ENCODE data around the gene GUSB.
"Not testable (repeated sequence)": the region's sequence is repeated elsewhere in the genome, so short reads cannot be mapped to it uniquely, and the experiment has no call there.

Gene GUSB

DNA sequence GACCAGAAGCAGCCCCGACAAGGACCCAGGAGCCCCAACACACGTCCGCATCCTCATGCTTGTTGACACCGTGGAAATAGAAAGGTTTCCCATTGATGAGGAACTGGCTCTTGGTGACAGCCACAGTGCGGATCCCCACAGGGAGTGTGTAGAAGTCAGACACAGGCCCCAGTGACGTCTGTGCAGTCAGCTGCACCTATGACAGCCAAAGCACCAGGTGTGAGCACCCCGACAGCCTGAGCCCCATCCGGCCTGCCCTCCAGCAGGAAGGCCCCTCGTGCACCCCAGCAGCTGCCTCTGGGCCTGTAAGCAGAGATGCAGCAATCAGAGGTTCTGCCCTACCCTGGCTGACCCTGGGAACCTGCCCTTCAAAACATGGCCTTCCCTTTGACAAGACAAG lies 7.1 kb downstream of the GUSB start:
- DNase-seq, result no peak

GRCh38 chr7:65974191-65974801 lies 7.7 kb downstream of the GUSB start:
- DNase-seq, result no peak

DNA sequence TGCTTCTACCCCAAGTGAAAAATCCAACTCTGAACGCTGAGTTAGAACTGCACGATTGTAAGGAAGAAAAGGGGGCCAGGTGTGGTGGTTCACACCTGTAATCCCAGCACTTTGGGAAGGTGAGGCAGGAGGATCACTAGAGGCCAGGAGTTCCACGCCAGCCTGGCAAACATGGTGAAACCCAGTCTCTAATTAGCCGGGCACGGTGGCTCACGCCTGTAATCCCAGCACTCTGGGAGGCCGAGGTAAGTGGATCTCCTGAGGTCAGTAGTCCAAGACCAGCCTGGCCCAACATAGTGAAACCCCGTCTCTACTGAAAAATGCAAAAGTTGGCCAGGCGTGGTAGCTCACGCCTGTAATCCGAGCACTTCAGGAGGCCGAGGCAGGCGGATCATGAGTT lies 9.0 kb downstream of the GUSB start:
- DNase-seq, result no peak

DNA sequence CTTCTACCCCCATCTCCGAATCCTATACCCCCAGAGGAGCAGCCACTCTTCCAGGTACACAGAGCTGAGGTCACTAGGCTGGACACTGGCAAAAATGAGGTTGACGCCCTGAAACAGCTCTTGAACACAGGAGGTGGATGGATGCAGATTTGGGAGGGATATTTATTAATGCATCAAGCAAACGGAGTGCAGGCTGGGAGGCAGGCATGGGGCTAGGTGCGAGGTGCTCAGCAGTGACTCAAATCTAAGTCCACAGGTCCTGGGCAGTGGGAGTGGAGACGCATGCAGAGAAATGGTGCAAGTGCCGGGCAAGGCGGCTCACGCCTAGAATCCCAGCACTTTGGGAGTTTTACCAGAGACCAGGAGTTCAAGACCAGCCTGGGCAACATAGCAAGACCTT lies 11.0 kb downstream of the GUSB start:
- no peak for DNase-seq

DNA sequence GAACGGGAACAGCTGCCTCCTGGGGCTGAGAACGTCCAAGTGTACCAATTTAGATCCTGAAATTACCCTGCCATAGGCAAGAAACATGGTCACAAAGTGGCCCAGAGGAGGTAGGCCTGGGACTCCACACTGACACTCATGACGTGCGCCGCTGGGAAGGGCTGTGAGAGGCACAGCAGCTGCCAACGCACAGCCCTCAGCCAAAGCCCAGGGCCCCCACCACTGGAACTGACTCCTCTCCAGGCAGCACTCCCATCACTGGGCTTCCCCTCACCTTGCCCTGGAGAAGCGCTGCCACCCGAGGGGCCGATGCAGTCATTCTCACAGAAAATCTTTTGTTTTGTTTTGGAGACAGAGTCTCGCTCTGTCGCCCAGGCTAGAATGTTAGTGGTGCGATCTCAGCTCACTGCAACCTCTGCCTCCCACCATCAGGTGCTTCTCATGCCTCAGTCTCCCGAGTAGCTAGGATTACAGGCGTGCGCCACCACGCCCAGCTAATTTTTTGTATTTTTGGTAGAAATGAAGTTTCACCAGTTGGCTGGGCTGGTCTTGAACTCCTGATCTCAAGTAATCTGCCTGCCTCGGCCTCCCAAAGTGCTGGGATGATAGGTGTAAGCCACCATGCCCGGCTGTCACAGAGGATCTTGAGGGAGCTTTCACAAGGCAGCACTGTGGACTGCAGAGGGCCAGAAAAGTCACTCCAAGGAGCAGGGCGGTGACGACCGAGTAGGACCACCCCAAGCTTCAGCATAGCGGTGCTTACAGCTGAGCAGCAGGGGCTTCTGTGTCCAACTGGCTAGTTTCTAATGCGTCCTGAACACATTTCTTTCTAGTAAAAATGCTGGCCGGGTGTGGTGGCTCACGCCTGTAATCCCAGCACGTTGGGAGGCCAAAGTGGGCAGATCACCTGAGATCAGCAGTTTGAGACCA lies 13.5 kb downstream of the GUSB start:
- no peak for DNase-seq

DNA sequence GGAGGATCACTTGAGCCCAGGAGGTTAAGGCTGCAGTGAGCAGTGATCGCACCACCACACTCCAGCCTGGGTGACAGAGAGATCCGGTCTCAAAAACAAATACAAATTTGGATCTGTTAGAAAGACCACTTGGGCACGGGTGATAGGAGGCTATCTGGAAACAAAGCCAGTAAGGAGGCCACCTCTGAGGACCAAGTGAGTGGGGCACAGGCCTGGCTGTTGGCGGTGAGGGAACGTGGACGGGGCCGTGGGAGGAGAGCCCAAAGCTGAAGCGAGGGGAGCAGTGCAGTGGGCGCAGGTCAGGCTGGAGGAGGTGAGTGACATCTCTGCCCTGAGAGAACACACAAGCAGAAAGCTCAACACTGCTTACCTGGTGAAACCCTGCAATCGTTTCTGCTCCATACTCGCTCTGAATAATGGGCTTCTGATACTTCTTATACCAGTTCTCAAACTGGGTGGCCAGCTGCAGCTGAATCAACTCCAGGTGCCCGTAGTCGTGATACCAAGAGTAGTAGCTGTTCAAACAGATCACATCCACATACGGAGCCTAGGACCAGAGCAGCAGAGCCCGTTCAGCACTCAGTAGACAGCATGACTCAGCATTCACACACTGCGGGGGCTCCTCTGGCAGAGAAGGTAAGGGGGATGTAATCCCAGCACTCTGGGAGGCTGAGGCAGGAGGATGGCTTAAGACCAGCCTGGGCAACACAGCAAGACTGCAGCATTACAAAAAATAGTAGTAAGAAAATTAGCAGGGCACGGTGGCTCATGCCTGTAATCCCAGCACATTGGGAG lies 14.5 kb downstream of the GUSB start:
- no peak for DNase-seq

GRCh38 chr7:65966146-65966545 lies 15.9 kb downstream of the GUSB start:
- DNase-seq, result no peak

DNA sequence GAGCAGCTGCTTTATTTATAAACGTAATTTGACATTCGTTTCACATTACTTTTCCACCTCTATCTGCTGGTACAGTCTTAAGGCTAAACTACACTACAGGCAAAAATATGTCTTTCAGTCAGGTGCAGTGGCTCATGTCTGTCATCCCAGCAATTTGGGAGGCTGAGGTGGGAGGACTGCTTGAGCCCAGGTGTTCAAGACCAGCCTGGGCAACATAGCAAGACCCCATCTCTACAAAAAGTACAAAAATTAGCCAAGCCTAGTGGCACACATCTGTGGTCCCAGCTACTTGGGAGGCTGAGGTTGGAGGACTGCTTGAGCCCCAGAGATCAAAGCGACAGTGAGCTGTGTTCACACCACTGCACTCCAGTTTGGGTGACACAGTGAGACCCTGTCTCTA lies 17.3 kb downstream of the GUSB start:
- DNase-seq, result not testable (repeated sequence)

DNA sequence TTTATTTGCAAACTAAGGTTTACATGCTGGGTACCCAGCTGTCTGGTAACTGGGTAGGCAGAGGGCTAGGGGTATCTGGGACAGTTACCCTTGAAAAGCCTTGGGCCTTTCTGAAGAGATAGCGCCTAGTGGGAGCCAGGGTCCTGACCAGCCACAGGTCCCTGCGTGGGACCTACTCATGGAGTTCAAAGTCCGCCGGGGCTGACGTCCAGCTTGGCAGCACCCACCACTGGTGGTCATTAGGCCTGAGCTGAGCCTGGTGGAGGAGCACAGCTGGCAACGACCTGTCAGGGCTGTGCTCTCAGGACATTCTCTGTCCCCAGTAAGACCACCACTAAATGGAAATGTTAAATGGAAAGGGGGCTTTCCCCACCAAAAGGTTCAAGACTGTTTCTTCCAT lies 20.0 kb downstream of the GUSB start:
- no peak for DNase-seq

DNA sequence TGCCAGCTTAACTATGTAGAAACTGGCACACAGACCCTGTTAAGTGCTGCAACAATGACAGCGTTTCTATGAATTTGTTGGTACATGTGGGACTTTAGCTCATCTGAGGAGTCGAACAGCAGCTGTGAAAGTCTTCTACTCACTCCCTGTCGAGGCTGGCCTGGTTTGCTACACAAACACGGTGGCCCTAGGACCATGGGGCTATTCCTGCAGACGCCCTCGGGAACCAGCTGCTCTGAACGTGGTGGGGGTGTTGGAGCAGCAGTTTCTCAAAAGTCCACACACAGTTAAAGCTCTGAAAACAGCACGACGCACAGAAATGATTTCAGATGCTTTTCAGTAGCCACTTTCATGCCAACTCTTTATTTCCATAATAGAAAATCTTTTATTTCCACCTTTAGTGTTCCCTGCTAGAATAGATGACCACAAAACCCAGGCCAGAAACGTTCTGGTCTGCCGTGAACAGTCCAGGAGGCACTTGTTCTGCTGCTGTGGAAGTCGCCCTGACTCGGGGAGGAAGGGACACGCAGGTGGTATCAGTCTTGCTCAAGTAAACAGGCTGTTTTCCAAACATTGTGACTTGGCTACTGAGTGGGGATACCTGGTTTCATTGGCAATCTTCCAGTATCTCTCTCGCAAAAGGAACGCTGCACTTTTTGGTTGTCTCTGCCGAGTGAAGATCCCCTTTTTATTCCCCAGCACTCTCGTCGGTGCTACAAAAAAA lies 21.5 kb downstream of the GUSB start:
- DNase-seq, result no peak

GRCh38 chr7:65955718-65956117 lies 26.3 kb downstream of the GUSB start:
- DNase-seq, result no peak

- no peak for DNase-seq
Observed at GRCh38 chr7:65953890-65954450, 28.0 kb downstream of the GUSB start.

DNA sequence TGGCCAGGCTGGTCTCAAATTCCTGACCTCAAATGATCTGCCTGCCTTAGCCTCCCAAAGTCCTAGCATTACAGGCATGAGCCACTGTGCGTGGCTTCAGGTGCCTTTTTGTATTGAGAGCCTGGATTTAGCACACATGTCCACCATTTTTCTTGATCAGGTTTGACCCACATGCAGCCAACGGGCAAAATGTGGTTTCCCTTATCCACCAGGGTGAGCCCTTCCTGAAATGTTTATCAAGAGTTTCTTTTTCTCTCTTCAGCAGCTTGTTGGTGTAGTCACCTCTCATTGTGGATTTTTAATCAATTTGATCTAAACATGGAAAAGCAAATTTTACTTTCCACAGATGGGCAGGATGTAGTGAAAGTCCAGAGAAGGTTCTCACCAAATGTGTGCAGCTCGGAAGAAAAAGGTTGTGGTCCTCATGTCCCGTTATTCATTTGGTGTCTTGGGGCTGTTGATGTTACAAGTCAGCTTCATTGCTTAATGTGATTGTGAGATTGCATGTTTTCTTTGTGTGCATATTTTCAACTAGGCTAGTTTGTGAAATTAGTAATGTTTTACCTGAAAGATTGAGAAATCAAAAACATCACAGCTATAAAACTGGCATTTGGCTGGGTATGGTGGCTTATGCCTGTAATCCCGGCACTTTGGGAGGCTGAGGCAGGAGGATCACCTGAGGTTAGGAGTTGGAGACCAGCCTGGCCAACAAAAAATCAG lies 28.9 kb downstream of the GUSB start:
- DNase-seq, result no peak

DNA sequence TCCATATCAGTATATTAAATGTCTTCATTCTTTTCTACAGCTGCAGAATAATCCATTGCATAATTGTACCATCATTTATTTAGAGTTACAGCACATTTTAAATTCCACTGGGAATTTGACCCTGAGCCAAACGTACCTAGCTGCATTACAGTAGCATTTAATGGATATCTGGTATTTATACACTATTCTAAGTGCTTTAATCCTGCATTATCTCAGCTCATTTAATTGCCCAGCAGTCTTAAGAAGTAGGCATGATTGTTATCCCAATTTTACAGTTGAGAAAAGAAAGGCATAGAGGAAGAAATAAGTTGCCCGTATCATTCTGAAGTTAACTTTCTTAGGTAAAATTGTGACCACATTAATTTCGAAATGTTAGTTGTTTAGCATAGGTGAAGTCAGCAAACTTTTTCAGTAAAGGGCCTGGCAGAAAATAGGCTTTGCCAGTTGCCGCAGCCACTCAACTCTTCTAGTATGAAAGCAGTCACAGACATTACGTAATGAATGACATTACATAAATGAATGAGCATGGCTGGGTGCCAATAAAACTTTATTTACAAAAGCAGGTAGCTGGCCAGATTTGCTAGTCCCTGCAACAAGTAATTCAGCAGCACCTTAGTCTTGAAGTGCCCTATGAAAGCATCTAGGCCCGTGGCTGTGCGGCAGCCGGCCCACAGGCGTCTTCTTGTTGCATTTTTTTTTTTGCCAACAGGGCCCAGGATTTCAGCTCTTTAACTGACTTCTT lies 30.0 kb downstream of the GUSB start:
- DNase-seq, result no peak

- no peak for DNase-seq
Observed at GRCh38 chr7:65946904-65947303, 35.1 kb downstream of the GUSB start.

DNA sequence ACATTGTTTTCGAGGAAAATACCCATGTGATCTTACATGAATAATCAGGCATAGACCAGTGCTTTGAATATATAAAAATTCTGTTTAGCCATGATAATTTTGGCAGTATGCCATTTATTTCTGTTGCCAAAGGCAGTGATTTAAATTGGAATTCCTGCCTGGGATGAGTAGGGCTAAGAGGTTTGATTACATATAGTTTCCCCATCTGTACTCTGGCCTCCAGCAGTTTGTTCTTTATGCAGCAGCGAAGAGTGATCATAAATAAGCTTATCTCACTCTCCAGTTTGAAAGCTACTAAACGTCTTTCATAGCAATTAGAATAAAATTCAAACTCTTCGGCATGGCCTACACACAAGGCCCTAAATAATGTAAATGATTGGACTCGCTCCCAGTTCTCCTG lies 36.2 kb downstream of the GUSB start:
- DNase-seq, result not testable (repeated sequence)

- no peak for DNase-seq
Observed at GRCh38 chr7:65938336-65938895, 43.6 kb downstream of the GUSB start.

- DNase-seq, result no peak
Observed at GRCh38 chr7:65937296-65937695, 44.7 kb downstream of the GUSB start.

- DNase-seq, result no peak
Observed at GRCh38 chr7:65931685-65932084, 50.3 kb downstream of the GUSB start.

- DNase-seq, result no peak
Observed at GRCh38 chr7:65927489-65928448, 54.2 kb downstream of the GUSB start.
